SK-N-SH treated with all-trans-retinoic acid at 6 μM for 48 hours (cell line): ENCODE results near the gene COL4A1.

Experiments used
- ATAC-seq: fragments of 200-7000 bp; cut with Tn5 transposase; 3 replicates; pipeline ENCODE4 v1.9.1; 2020; ENCODE audit warnings: mild to moderate bottlenecking, moderate library complexity
- ARNTL ChIP-seq: fragments of 450-650 bp; formaldehyde crosslinking; IDR thresholded peaks from 2 replicates; pipeline ENCODE4 v1.5.0; 2020; ENCODE audit warnings: low read depth, mild to moderate bottlenecking, moderate library complexity, borderline replicate concordance
- CREB5 ChIP-seq: fragments of 250-450 bp; sonication (Bioruptor Pico); IDR thresholded peaks from 2 replicates; pipeline ENCODE4 v1.5.1; 2020; ENCODE audit warnings: low read depth, mild to moderate bottlenecking, moderate library complexity
- CSDC2 ChIP-seq: fragments of 250-450 bp; sonication (Bioruptor Pico); IDR thresholded peaks from 2 replicates; pipeline ENCODE4 v1.5.0; 2020; ENCODE audit warnings: mild to moderate bottlenecking, moderate library complexity
- CSRNP3 ChIP-seq: fragments of 250-450 bp; sonication (Bioruptor Pico); IDR thresholded peaks from 2 replicates; pipeline ENCODE4 v1.5.1; 2021; ENCODE audit warnings: mild to moderate bottlenecking, moderate library complexity
- ESRRG ChIP-seq: fragments of 250-450 bp; sonication (Bioruptor Pico); IDR thresholded peaks from 2 replicates; pipeline ENCODE4 v1.6.1; 2021; ENCODE audit warnings: mild to moderate bottlenecking
- GLIS3 ChIP-seq: fragments of 250-450 bp; sonication (Bioruptor Pico); IDR thresholded peaks from 2 replicates; pipeline ENCODE4 v1.5.0; 2020; ENCODE audit warnings: mild to moderate bottlenecking, moderate library complexity
- ISL1 ChIP-seq: fragments of 250-450 bp; sonication (Bioruptor Pico); IDR thresholded peaks from 2 replicates; pipeline ENCODE4 v2.1.2; 2022; ENCODE audit warnings: mild to moderate bottlenecking, moderate library complexity
- OSR1 ChIP-seq: fragments of 250-450 bp; sonication (Bioruptor Pico); IDR thresholded peaks from 2 replicates; pipeline ENCODE4 v1.8.0; 2022; ENCODE audit warnings: moderate library complexity, mild to moderate bottlenecking, inconsistent platforms
- PATZ1 ChIP-seq: fragments of 250-450 bp; sonication (Bioruptor Pico); IDR thresholded peaks from 2 replicates; pipeline ENCODE4 v1.8.0; 2020; ENCODE audit warnings: mild to moderate bottlenecking, moderate library complexity, borderline replicate concordance
- POU6F1 ChIP-seq: fragments of 250-450 bp; sonication (Bioruptor Pico); IDR thresholded peaks from 2 replicates; pipeline ENCODE4 v1.8.0; 2021; ENCODE audit warnings: low read depth, mild to moderate bottlenecking, moderate library complexity, borderline replicate concordance
- PPARA ChIP-seq: fragments of 250-450 bp; sonication (Bioruptor Pico); IDR thresholded peaks from 2 replicates; pipeline ENCODE4 v1.5.0; 2020; ENCODE audit warnings: mild to moderate bottlenecking, borderline replicate concordance
- RARB ChIP-seq: fragments of 250-450 bp; sonication (Bioruptor Pico); IDR thresholded peaks from 2 replicates; pipeline ENCODE4 v1.8.0; 2021; ENCODE audit warnings: mild to moderate bottlenecking, moderate library complexity
- SNAI2 ChIP-seq: fragments of 250-450 bp; sonication (Bioruptor Pico); IDR thresholded peaks from 2 replicates; pipeline ENCODE4 v1.5.0; 2020; ENCODE audit warnings: mild to moderate bottlenecking, moderate library complexity
- TCF4 ChIP-seq: fragments of 250-450 bp; sonication (Bioruptor Pico); IDR thresholded peaks from 2 replicates; pipeline ENCODE4 v1.8.0; 2021; ENCODE audit warnings: mild to moderate bottlenecking, moderate library complexity, borderline replicate concordance
- TOX ChIP-seq: fragments of 250-450 bp; sonication (Bioruptor Pico); IDR thresholded peaks from 2 replicates; pipeline ENCODE4 v1.8.0; 2021; ENCODE audit warnings: mild to moderate bottlenecking, moderate library complexity, borderline replicate concordance
- TSHZ2 ChIP-seq: fragments of 250-450 bp; sonication (Bioruptor Pico); IDR thresholded peaks from 2 replicates; pipeline ENCODE4 v1.5.0; 2020; ENCODE audit warnings: mild to moderate bottlenecking, moderate library complexity
- ZC3H10 ChIP-seq: fragments of 250-450 bp; sonication (Bioruptor Pico); IDR thresholded peaks from 2 replicates; pipeline ENCODE4 v1.5.1; 2021; ENCODE audit warnings: mild to moderate bottlenecking, moderate library complexity
- ZFP3 ChIP-seq: fragments of 250-450 bp; sonication (Bioruptor Pico); IDR thresholded peaks from 2 replicates; pipeline ENCODE4 v1.5.0; 2020; ENCODE audit warnings: mild to moderate bottlenecking, moderate library complexity
- ZFP30 ChIP-seq: fragments of 450-650 bp; formaldehyde crosslinking; IDR thresholded peaks from 2 replicates; pipeline ENCODE4 v1.5.0; 2022; ENCODE audit warnings: mild to moderate bottlenecking, moderate library complexity
- ZNF565 ChIP-seq: fragments of 450-650 bp; formaldehyde crosslinking; conservative IDR thresholded peaks from 2 replicates; pipeline ENCODE4 v1.5.0; 2020; ENCODE audit warnings: low read depth, mild to moderate bottlenecking, moderate library complexity
- ZNF70 ChIP-seq: fragments of 450-650 bp; formaldehyde crosslinking; IDR thresholded peaks from 2 replicates; pipeline ENCODE4 v1.5.0; 2020; ENCODE audit warnings: mild to moderate bottlenecking, moderate library complexity
- ZNF8 ChIP-seq: fragments of 450-650 bp; formaldehyde crosslinking; IDR thresholded peaks from 2 replicates; pipeline ENCODE4 v1.5.0; 2020; ENCODE audit warnings: mild to moderate bottlenecking, moderate library complexity

Gene COL4A1

DNA sequence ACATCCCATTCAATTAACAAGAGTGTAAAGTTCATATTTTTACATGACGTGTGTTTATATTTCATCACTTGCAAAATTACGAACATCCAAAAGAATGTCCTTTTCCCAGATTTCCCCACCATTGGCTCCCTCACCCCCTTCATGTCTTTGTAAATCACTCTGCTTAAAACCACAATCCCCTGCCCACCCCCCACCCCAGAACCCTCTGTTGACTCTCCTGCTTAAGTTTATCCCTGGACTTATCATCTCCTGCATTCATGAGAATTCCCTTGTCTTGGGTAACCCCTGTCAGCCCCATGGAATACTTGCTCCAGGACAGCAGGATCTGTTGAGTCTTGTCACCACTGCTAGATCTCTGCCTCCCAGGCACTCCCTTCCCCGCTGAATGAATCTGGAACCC, 109.9 kb downstream of the COL4A1 start:
- ATAC-seq: no peak
- TF ChIP-seq ARNTL (CRISPR knock-in tag): no peak
- TF ChIP-seq ISL1 (CRISPR knock-in tag): no peak
- TF ChIP-seq ZFP3 (CRISPR knock-in tag): no peak
- TF ChIP-seq ZNF70 (CRISPR knock-in tag): no peak
- no peak for TF ChIP-seq ESRRG (CRISPR knock-in tag)
- TF ChIP-seq PPARA (CRISPR knock-in tag): no peak
- TF ChIP-seq ZFP30 (CRISPR knock-in tag): no peak
- no peak for TF ChIP-seq TCF4 (CRISPR knock-in tag)
- TF ChIP-seq PATZ1: no peak
- no peak for TF ChIP-seq CSRNP3 (CRISPR knock-in tag)
- TF ChIP-seq ZNF565 (CRISPR knock-in tag): no peak
- TF ChIP-seq ZNF8: no peak
- no peak for TF ChIP-seq TOX (CRISPR knock-in tag)
- no peak for TF ChIP-seq TSHZ2 (CRISPR knock-in tag)
- no peak for TF ChIP-seq OSR1 (CRISPR knock-in tag)
- no peak for TF ChIP-seq GLIS3 (CRISPR knock-in tag)
- TF ChIP-seq, all 23 proteins: peak for 0

GRCh38 chr13:110195547-110196485, 111.1 kb downstream of the COL4A1 start:
- no peak for ATAC-seq
- TF ChIP-seq ZC3H10: no peak
- TF ChIP-seq SNAI2 (CRISPR knock-in tag): no peak
- no peak for TF ChIP-seq TOX (CRISPR knock-in tag)
- TF ChIP-seq TSHZ2 (CRISPR knock-in tag): no peak
- no peak for TF ChIP-seq ZFP30 (CRISPR knock-in tag)
- no peak for TF ChIP-seq RARB (CRISPR knock-in tag)
- TF ChIP-seq ESRRG (CRISPR knock-in tag): no peak
- TF ChIP-seq CREB5 (CRISPR knock-in tag): no peak
- TF ChIP-seq OSR1 (CRISPR knock-in tag): no peak
- TF ChIP-seq PPARA (CRISPR knock-in tag): no peak
- TF ChIP-seq TCF4 (CRISPR knock-in tag): no peak
- TF ChIP-seq CSRNP3 (CRISPR knock-in tag): no peak
- TF ChIP-seq PATZ1: no peak
- no peak for TF ChIP-seq POU6F1 (CRISPR knock-in tag)
- no peak for TF ChIP-seq ZNF8
- no peak for TF ChIP-seq CSDC2 (CRISPR knock-in tag)
- no peak for TF ChIP-seq GLIS3 (CRISPR knock-in tag)
